ENCODE results near the gene CRYGA.
"Not testable (repeated sequence)": the region's sequence is repeated elsewhere in the genome, so short reads cannot be mapped to it uniquely, and the experiment has no call there.

CRYGA gene

DNA sequence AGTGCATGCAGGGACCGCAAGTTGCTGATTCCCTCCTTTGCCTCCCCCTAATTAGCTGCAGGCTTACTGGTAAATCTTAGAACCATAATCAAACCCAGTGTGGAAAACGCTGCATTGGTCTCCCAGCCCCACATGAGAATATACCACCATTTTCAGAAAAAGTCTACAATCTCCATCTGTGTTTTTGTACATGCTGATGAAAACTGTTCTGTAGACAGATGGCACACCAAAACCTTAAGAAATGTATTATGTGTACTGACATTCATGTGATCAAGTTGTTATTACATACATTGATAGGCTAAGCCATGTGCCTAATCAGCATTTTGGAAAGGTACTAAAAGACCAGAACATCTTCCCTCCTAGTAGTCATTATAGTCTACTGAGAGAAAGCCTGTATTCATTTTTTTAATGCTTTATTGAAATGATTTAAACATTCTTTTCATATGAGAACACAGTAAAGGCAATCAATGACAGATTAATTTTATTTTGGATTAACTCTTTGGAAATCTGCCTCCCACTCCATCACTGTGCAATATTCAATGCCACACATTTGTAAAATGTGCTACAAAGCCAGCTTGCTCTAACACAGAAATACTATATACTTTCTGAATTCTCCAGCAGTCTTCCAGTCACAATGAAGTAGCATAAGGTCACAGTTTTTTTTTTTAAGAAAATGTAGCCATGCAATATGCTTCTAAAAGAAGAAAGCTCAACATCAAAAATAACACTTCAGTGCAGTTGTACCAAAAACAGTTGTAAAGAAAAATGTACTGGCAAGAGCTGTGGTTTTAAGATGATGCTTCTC lies 1.8 kb upstream of the CRYGA start:
- DNase-seq (ENCODE audit: low read depth in 1 of 2, low spot score in 1 of 2): no peak

DNA sequence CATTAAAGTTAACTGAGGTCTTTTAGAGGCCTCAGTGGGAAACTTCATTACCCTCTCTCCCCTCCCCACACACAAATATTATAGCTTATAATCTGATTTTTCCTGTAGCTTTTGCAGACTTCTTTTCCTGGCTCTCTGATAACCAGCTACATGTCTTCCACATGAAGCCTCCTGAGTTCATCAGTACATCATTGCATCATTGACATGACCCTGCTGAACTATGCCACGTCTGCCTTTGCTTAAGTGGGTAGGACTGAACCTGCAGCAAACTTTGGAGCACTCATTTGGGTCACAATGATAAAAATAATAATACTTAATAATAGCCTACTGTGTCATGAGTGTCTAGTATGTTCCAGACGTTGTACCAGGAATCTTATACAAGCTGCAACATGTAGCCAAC lies 7.0 kb downstream of the CRYGA start:
- no peak for DNase-seq (ENCODE audit: low read depth in 1 of 2, low spot score in 1 of 2)

DNA sequence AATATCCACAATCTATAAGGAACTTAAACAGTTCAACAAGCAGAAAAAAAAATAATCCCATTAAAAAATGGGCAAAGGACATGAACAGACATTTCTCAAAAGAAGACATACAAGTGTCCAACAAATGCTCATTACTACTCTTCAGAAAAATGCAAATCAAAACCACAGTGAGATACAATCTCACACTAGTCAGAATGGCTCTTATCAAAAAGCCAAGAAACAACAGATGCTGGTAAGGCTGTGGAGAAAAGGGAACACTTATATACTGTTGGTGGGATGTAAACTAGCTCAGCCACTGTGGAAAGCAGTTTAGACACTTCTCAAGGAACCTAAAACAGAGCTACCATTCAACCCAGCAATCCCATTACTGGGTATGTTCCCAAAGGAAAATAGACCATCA lies 10.2 kb downstream of the CRYGA start:
- DNase-seq (ENCODE audit: low read depth in 1 of 2, low spot score in 1 of 2): no peak

DNA sequence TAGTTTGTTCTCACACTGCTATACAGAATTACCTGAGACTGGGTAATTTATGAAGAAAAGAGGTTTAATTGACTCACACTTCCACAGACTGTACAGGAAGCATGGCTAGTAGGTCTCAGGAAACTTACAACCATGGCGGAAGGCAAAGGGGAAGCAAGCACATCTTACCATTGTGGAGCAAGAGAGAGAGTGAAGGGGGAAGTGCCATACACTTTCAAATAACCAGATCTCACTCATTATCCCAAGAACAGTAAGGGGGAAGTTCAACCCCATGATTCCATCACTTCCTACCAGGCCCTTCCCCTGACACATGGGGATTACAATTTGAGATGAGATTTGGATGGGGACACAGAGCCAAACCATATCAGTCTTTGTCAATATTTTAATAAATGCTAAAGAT lies 12.4 kb downstream of the CRYGA start:
- DNase-seq (ENCODE audit: low read depth in 1 of 2, low spot score in 1 of 2): no peak

DNA sequence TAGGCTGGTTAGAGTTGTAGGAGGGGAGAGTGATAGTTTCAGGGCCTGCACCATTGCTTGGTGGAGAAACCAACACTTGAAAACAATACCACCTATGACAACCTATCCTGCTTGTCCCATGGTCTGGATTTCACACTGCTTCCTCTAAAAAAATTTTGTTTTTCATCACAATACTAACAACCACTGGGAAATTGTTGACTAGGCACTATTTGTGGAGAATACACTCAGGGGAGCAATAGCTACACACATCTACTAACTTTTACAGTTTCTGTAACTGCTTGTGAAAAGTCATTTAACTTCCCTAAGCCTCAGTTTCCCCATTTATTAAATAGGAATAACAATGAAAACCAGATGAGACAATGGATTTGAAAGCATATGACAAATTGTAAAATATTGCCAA lies 13.3 kb downstream of the CRYGA start:
- DNase-seq (ENCODE audit: low read depth in 1 of 2, low spot score in 1 of 2): no peak

DNA sequence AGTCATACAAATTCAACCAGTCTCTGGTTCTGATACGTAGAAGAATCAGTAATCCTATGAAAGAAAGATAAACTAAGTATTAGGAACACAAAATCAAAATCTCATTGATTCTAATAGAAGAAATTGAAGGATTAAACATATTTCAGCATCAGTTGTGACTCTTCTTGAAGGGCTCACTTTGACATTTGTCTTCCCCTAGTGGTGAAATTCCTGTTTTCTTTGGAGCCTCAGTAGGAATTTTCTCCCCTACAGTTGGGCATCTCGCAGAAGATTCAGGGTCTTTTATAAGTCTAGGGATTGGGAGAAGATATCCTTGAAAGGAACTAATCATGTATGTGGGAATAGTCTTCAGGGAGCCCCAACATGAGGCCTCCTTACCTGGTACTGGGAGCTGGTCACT lies 14.6 kb downstream of the CRYGA start:
- no peak for DNase-seq (ENCODE audit: low read depth in 1 of 2, low spot score in 1 of 2)

DNA sequence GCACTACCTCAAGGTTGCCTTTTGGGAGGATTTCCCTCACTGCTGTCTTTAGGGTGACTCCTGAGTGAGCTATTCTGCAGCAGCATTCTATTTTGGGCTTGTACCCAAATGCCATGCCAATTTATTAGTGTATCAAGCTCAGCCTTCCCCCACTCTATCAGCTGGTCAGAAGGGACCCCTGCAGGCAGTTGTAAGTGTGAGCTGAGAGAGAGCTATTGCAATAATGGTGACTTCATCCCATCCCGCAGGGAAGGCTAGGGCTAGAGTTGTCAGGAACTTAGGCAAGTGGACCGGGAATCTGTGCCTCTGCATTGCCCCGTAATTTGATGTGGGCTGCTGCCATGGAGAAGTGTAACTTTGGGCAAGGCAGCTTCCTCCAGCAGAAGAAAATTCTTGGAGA lies 15.6 kb downstream of the CRYGA start:
- no peak for DNase-seq (ENCODE audit: low read depth in 1 of 2, low spot score in 1 of 2)

DNA sequence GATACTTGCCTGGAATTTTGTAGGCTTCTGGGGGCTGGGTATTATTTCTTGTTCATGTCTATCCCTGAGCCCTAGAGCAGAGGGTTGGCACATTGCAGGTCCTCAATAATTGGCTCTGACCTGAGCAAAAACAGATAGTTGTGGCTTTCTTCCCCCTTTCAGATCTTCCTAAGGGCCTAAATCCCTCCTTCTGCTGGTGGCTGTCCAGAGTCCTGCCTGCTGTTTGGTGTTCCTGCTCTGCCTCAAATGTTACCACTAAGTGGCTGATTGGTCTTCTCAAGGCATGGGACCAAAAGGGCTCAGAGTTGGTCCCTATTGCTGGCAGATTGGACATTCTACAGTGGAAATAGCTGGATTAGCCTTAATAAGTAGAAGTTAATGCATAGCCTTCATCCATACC lies 16.4 kb downstream of the CRYGA start:
- DNase-seq (ENCODE audit: low read depth in 1 of 2, low spot score in 1 of 2): no peak

DNA sequence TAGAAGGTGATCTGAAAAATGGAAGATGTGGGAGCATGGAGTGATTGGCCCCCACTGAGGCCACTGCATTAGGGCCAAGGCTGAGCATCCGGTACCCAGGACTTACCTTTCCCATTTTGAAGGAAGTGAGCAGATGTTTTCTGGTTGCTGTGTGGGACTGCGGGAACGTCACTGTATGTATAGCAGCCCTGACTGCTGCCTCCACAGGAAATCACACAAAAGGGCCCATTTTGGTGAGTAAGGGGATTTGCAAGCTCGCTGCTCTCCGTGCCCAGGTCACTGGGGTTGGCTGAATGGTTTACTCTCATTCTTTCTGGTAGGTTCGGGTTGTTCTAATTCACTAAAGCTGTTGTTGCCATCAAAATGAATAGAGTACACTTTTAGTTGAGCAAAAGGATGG lies 17.4 kb downstream of the CRYGA start, which contains the start of gene CRYGB:
CRYGB (minus strand) TSS at position 153 of the 400 bp plus-strand sequence; CDS start at position 115, 38 bp downstream.
- DNase-seq (ENCODE audit: low read depth in 1 of 2, low spot score in 1 of 2): no peak

DNA sequence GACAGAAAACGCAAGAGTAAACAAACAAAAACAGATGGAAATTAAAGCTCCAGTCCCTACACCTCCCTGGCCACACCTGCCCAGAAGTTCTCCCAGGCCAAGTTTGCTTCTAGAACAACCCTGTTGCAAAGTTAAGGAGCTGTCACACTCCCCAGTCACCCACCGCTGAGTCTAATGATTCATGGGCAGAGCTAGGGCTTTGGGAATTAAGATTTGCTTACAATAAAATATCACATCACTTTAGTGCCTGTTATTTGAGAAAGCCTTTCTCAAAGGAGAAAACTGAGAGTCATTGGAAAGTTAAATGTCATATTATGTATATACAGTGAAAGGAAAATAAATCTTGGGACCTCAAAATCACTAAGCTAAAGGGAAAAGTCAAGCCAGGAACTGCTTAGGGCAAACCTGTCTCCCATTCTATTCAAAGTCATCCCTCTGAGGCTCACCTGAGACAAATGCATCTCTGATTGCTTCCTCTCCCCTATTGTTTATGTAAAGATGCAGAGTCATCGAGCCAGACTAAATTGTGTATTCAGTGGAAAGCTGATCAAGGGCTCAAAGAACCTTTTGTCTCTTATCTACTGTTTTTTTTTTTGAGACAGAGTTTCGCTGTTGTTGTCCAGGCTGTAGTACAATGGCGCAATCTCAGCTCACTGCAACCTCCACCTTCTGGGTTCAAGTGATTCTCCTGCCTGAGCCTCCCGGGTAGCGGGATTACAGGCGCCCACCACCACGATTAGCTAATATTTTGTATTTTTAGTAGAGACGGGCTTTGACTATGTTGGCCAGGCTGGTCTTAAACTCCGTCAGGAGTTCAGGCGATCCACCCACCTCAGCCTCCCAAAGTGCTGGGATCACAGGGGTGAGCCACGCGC lies 20.2 kb downstream of the CRYGA start:
- DNase-seq (ENCODE audit: low read depth in 1 of 2, low spot score in 1 of 2): no peak

DNA sequence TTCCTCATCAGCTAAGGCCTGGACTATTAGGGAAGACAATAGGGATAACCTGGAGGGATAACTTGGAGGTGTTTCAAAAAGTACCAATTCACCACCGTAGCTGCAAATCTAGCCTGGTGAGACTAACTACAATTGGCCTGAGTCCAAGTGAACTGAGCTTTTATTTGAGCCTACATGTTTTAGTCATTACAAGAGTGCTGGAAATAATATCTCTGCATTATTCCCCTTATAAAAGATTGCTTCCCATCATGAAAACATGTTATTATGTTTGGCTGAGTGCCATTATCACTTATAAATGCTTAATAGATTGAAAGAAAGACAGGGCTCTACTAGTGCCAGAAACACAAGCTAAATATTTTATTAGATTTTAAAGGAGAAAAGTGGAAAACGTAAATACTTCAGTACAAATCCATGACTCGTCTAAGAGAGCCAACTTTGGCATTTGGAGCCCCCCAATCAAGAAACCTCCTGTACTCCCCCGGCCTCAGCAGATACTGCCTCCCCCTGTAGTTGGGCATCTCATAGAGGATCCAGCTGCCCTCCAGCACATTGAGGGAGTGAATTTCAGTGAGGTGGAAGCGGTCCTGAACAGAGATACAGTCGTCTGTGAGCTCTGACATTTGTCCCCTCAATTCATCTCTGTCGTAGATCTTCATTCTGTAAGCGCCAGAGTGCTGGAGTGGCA lies 21.0 kb downstream of the CRYGA start:
- DNase-seq (ENCODE audit: low read depth in 1 of 2, low spot score in 1 of 2): no peak

DNA sequence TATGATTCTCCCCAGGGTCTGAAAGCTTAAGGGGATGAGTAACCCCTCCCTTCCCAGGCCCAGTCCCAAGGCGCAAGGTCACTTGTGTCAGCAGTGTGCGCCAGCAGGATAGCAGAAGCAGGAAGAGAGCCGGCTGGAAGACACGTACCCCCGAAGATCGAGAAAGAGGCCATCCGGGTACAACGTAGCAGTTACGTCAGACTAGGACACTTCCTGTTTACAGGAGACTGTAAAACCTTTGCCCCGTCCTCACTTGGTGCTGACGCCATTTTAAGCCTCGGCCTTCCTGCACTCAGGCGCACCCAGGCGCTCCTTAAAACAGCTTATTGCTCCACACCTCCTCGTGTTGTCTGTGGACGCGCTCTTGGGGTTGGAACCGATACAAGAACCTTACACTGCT lies 23.9 kb downstream of the CRYGA start:
- no peak for DNase-seq (ENCODE audit: low read depth in 1 of 2, low spot score in 1 of 2)

DNA sequence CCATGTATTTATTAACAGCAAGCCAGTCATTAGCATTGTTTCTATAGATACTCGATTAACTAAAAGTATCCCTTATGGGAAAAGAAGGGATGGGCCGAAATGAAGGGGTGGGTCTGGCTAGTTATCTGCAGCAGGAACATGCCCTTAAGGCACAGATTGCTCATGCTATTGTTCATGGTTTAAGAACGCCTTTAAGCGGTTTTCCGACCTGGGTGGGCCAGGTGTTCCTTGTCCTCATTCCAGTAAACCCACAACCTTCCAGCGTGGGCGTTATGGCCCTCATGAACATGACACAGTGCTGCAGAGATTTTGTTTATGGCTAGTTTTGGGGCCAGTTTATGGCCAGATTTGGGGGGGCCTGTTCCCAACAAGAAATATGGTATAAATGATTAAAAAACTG lies 25.1 kb downstream of the CRYGA start:
- DNase-seq (ENCODE audit: low read depth in 1 of 2, low spot score in 1 of 2): not testable (repeated sequence)

DNA sequence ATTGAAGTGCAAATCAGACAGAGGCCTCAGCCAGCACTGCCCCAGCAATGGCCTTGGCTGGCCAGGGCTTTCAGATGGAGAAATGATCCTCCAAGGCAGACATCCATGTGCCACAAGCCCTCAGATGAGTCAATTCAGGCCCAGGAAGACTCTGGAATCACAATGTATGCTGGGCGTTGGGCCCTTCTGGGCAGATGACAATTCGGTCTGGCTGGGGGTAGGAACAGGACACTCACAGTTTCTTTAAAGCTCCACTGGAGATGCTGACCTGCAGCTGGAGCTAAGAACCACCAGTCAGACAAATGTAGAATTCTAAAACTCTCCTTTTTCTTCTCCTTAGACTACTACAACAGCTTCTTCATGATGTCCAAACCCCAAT lies 26.7 kb downstream of the CRYGA start:
- no peak for DNase-seq (ENCODE audit: low read depth in 1 of 2, low spot score in 1 of 2)

DNA sequence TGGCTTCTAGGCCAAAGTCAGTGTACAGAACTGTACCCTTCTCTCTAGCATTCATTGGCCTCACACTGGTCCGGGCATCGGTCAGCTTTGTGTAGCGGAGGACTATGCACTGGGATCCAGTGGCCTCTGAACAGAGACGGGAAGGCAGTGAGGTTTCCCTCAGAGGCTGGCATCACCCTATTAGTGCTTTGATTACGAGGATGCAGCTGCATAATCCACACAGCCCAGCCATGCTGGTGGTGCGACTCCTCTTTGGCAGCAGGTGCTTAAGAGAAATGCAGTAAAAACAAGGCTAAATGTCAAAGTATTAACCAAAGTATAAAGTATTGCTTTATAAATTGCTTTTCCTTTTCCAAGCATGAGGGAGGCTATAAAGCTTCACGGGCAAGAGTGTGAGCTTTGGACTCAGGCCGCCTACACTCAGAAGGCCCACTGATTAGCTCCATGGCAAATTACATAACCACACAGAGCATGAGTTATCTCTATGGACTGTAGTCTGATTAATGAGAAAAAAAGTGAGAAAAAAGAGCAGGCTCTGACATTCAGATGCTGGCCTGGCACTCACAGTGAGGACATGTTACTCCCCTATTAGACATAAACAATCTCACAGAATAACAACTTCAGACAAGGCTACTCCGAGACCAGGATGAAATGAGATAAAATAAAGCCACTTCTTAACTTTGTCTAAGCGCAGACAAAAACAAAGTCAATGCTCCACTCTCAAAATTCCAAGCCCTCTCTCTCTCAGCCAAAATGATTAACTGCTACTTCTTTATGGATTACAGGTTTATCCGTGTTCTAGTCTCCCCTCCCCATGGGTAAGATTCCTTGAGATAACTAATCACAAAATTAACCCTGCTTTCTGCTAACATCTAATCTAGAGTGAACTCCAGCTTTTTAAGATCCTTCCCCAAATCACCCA lies 27.3 kb downstream of the CRYGA start:
- DNase-seq (ENCODE audit: low read depth in 1 of 2, low spot score in 1 of 2): no peak

DNA sequence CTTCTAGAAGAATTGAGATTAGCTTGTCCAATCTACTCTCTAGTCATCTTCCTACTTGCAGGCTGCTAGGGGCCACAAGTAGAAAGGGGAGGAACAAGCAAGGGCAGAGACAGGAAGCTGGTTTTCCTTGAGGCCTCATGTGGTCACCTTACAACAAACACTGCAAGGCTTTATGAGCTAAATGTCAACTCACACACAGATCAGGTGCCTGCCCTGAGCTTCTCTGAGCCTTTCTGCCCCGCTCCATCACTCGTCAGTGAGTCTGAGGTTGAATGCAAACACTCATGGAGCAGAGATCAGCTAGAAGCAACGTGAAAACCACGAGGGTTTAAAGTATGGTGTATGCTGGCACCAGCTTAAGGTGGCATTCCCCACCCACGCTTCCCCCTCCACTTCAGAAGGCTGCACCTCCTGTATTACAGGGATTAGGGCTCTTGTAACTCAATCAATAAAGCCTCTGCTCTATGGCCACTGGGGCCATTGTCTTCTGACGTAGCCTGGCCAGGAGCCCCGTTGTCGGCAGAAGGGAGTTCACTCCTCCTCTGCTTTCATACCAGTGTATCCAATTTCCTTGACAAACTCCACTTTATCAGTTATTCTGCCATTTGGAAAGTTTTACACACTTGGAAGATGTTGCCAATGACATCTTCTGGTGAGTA lies 28.3 kb downstream of the CRYGA start:
- no peak for DNase-seq (ENCODE audit: low read depth in 1 of 2, low spot score in 1 of 2)

DNA sequence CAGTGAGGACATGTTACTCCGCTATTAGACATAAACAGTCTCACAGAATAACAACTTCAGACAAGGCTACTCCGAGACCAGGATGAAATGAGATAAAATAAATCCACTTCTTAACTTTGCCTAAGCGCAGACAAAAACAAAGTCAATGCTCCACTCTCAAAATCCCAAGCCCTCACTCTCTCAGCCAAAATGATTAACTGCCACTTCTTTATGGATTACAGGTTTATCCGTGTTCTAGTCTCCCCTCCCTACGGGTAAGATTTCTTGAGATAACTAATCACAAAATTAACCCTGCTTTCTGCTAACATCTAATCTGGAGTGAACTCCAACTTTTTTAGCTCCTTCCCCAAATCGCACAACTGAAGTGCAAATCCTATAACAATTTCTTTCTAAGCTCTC lies 32.7 kb downstream of the CRYGA start:
- no peak for DNase-seq (ENCODE audit: low read depth in 1 of 2, low spot score in 1 of 2)

DNA sequence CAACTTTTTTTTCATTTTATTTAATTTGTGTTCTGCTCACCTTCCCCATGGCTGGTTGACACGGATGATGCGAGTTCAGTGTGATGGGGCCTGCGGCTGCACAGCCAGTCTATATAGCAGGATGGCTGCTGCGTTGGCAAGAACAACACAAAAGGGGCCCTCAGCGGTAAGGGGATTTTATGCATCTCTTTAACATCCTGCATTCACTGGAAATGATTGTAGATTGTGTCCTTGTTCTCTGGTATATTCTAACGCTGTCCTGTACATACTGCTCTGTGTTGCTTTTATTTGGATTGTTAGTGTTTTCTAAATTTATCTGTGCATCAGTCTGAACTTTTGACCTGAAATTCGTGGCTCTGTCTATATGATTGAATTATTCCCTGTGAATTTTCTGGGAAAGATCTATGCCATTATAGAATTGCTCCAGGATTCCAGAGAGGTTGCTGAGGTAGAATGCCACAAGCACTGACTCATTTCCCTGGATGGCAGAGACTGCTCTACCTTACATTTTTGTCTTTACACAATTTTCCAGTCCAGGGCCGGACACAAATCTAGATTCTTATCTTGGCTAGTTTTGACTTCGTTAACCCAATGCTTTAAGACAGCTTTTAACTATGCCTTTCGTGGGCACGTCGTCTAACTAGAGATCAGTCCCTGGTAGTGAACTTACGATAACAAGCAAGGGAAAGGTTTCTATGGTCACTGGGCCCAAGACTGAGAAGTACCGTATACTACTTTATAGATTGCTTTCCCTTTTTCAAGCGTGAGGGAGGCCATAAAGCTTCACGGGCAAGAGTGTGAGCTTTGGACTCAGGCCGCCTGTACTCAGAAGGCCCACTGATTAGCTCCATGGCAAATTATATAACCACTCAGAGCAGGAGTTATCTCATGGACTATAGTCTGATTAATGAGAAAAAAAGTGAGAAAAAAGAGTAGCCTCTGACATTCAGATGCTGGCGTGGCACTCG lies 33.4 kb downstream of the CRYGA start, which contains the start of gene CRYGC:
CRYGC (minus strand) TSS at position 85 of the 968 bp plus-strand sequence; CDS start at position 49, 36 bp downstream.
- no peak for DNase-seq (ENCODE audit: low read depth in 1 of 2, low spot score in 1 of 2)

DNA sequence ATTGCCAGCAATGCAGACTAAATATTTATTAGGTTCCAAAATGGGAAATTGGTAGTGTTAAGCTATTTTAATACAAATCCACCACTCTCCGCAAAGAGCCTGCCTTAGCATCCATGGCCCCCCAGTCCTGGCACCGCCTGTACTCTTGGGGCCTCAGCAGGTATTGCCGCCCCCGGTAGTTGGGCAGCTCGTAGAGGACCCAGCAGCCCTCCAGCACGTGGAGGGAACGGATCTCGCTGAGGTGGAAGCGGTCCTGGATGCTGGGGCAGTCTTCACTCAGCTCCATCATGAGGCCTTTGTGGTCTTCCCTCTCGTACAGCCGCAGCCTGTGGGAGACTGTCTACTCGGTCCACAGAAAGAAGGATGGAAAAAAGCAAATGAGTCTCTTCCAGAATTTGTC lies 35.3 kb downstream of the CRYGA start:
- DNase-seq (ENCODE audit: low read depth in 1 of 2, low spot score in 1 of 2): no peak
